ENCODE results near the gene ANKRD13D. TPM values are rescaled to one million over a fixed set of nuclear protein-coding genes. Genes with fewer than 3 reads are reported as not detected.

The ANKRD13D gene
- polyA plus RNA-seq, 4 donors = 7.8 to 26.0 (median 20.1) TPM

GRCh38 chr11:67274768-67275605 is 14.1 kb upstream of the ANKRD13D start:
- DNase-seq (no peak), FAIRE-seq (no peak)
- 63 to 81% (median 70%) methylated on average over 30 to 35 of the region's 35 CpGs for WGBS, 3 donors
- Histone ChIP-seq H3K27me3 (ENCODE audit: control insufficient read depth in 3 of 3, insufficient read depth in 3 of 3, low read length in 3 of 3) (no peaks in the 10 kb centered on the region), H3K36me3 (ENCODE audit: control insufficient read depth in 3 of 3, insufficient read depth in 2 of 3, low read depth in 1 of 3, low read length in 3 of 3) (peaks cover 3 to 100% (median 7%) of the 10 kb centered on the region in 3 donors), H3K4me1 (ENCODE audit: control insufficient read depth in 3 of 3, insufficient read depth in 2 of 3, low read depth in 1 of 3, low read length in 2 of 3) (peaks cover 3 to 58% (median 9%) of the 10 kb centered on the region in 3 donors), H3K9me3 (ENCODE audit: control insufficient read depth in 2 of 2, insufficient read depth in 1 of 2, low read depth in 1 of 2, low read length in 1 of 2) (no peaks in the 10 kb centered on the region), H3K27ac (ENCODE audit: low read depth in 1 of 3, low read length in 2 of 3) (peak overlapping the region in 2 of 3 donors; percentile 42 to 43), H3K4me3 (ENCODE audit: low read depth in 1 of 3, low read length in 3 of 3) (no peak overlapping the region)

GRCh38 chr11:67275606-67276409 is 13.3 kb upstream of the ANKRD13D start:
- 83 to 89% (median 83%) methylated on average over 17 of the region's 17 CpGs for WGBS, 3 donors
- FAIRE-seq (no peak), DNase-seq (no peak)
- no peaks in the 10 kb centered on the region for H3K9me3 ChIP-seq (ENCODE audit: control insufficient read depth in 2 of 2, insufficient read depth in 1 of 2, low read depth in 1 of 2, low read length in 1 of 2)
- no peak overlapping the region for H3K4me3 ChIP-seq (ENCODE audit: low read depth in 1 of 3, low read length in 3 of 3)
- H3K27ac ChIP-seq (ENCODE audit: low read depth in 1 of 3, low read length in 2 of 3) = peak overlapping the region in 2 of 3 donors; percentile 38 to 42
- H3K4me1 ChIP-seq (ENCODE audit: control insufficient read depth in 3 of 3, insufficient read depth in 2 of 3, low read depth in 1 of 3, low read length in 2 of 3) = peaks cover 0 to 50% (median 9%) of the 10 kb centered on the region in 3 donors
- H3K36me3 ChIP-seq (ENCODE audit: control insufficient read depth in 3 of 3, insufficient read depth in 2 of 3, low read depth in 1 of 3, low read length in 3 of 3) = peaks cover 3 to 100% (median 11%) of the 10 kb centered on the region in 3 donors
- H3K27me3 ChIP-seq (ENCODE audit: control insufficient read depth in 3 of 3, insufficient read depth in 3 of 3, low read length in 3 of 3) = no peaks in the 10 kb centered on the region

GRCh38 chr11:67276781-67277230 is 12.3 kb upstream of the ANKRD13D start:
- H3K27ac ChIP-seq (ENCODE audit: low read depth in 1 of 3, low read length in 2 of 3) = peak overlapping the region; percentile 70 to 97 (median 71)
- no peaks in the 10 kb centered on the region for H3K27me3 ChIP-seq (ENCODE audit: control insufficient read depth in 3 of 3, insufficient read depth in 3 of 3, low read length in 3 of 3)
- peaks cover 0 to 45% (median 9%) of the 10 kb centered on the region in 3 donors for H3K4me1 ChIP-seq (ENCODE audit: control insufficient read depth in 3 of 3, insufficient read depth in 2 of 3, low read depth in 1 of 3, low read length in 2 of 3)
- H3K36me3 ChIP-seq (ENCODE audit: control insufficient read depth in 3 of 3, insufficient read depth in 2 of 3, low read depth in 1 of 3, low read length in 3 of 3) = peaks cover 8 to 100% (median 21%) of the 10 kb centered on the region in 3 donors
- 24 to 29% (median 27%) methylated on average over 16 of the region's 16 CpGs for WGBS, 3 donors
- DNase-seq (peak in 1 of 2 donors; percentile 21), FAIRE-seq (no peak)
- peak overlapping the region in 1 of 3 donors; percentile 14 for H3K4me3 ChIP-seq (ENCODE audit: low read depth in 1 of 3, low read length in 3 of 3)
- H3K9me3 ChIP-seq (ENCODE audit: control insufficient read depth in 2 of 2, insufficient read depth in 1 of 2, low read depth in 1 of 2, low read length in 1 of 2) = no peaks in the 10 kb centered on the region

GRCh38 chr11:67277231-67277961 is 11.7 kb upstream of the ANKRD13D start:
- Histone ChIP-seq H3K4me1 (ENCODE audit: control insufficient read depth in 3 of 3, insufficient read depth in 2 of 3, low read depth in 1 of 3, low read length in 2 of 3) (peaks cover 0 to 45% (median 9%) of the 10 kb centered on the region in 3 donors), H3K36me3 (ENCODE audit: control insufficient read depth in 3 of 3, insufficient read depth in 2 of 3, low read depth in 1 of 3, low read length in 3 of 3) (peaks cover 14 to 100% (median 27%) of the 10 kb centered on the region in 3 donors), H3K4me3 (ENCODE audit: low read depth in 1 of 3, low read length in 3 of 3) (peak overlapping the region in 2 of 3 donors; percentile 14 to 18), H3K27me3 (ENCODE audit: control insufficient read depth in 3 of 3, insufficient read depth in 3 of 3, low read length in 3 of 3) (no peaks in the 10 kb centered on the region), H3K27ac (ENCODE audit: low read depth in 1 of 3, low read length in 2 of 3) (peak overlapping the region; percentile 70 to 97 (median 71)), H3K9me3 (ENCODE audit: control insufficient read depth in 2 of 2, insufficient read depth in 1 of 2, low read depth in 1 of 2, low read length in 1 of 2) (no peaks in the 10 kb centered on the region)
- FAIRE-seq (no peak), DNase-seq (peak; percentile 79)
- WGBS, 3 donors = 12 to 17% (median 17%) methylated on average over 23 to 24 of the region's 24 CpGs

- H3K27ac ChIP-seq (ENCODE audit: low read depth in 1 of 3, low read length in 2 of 3) = peak overlapping the region; percentile 34 to 84 (median 70)
- no peak overlapping the region for H3K4me3 ChIP-seq (ENCODE audit: low read depth in 1 of 3, low read length in 3 of 3)
- H3K27me3 ChIP-seq (ENCODE audit: control insufficient read depth in 3 of 3, insufficient read depth in 3 of 3, low read length in 3 of 3) = no peaks in the 10 kb centered on the region
- no peak for FAIRE-seq
- DNase-seq = no peak
- peaks cover 0 to 40% (median 9%) of the 10 kb centered on the region in 3 donors for H3K4me1 ChIP-seq (ENCODE audit: control insufficient read depth in 3 of 3, insufficient read depth in 2 of 3, low read depth in 1 of 3, low read length in 2 of 3)
- H3K9me3 ChIP-seq (ENCODE audit: control insufficient read depth in 2 of 2, insufficient read depth in 1 of 2, low read depth in 1 of 2, low read length in 1 of 2) = no peaks in the 10 kb centered on the region
- WGBS, 3 donors = 78 to 86% (median 85%) methylated on average over 11 to 14 of the region's 14 CpGs
- H3K36me3 ChIP-seq (ENCODE audit: control insufficient read depth in 3 of 3, insufficient read depth in 2 of 3, low read depth in 1 of 3, low read length in 3 of 3) = peaks cover 17 to 100% (median 33%) of the 10 kb centered on the region in 3 donors
Observed at GRCh38 chr11:67278135-67278938, 10.8 kb upstream of the ANKRD13D start.

- no peaks in the 10 kb centered on the region for H3K27me3 ChIP-seq (ENCODE audit: control insufficient read depth in 3 of 3, insufficient read depth in 3 of 3, low read length in 3 of 3)
- H3K27ac ChIP-seq (ENCODE audit: low read depth in 1 of 3, low read length in 2 of 3) = peak overlapping the region in 1 of 3 donors; percentile 84
- DNase-seq (no peak), FAIRE-seq (no peak)
- H3K4me1 ChIP-seq (ENCODE audit: control insufficient read depth in 3 of 3, insufficient read depth in 2 of 3, low read depth in 1 of 3, low read length in 2 of 3) = peaks cover 0 to 35% (median 9%) of the 10 kb centered on the region in 3 donors
- H3K4me3 ChIP-seq (ENCODE audit: low read depth in 1 of 3, low read length in 3 of 3) = no peak overlapping the region
- WGBS, 3 donors = 87 to 90% (median 89%) methylated on average over 13 to 14 of the region's 14 CpGs
- H3K36me3 ChIP-seq (ENCODE audit: control insufficient read depth in 3 of 3, insufficient read depth in 2 of 3, low read depth in 1 of 3, low read length in 3 of 3) = peaks cover 19 to 100% (median 40%) of the 10 kb centered on the region in 3 donors
- H3K9me3 ChIP-seq (ENCODE audit: control insufficient read depth in 2 of 2, insufficient read depth in 1 of 2, low read depth in 1 of 2, low read length in 1 of 2) = no peaks in the 10 kb centered on the region
Observed at GRCh38 chr11:67278939-67279588, 10.0 kb upstream of the ANKRD13D start.
